SK-N-SH (cell line): ENCODE results near the gene FCRLB. TPM values are rescaled to one million over a fixed set of nuclear protein-coding genes. Genes with fewer than 3 reads are reported as not detected.
A peak's percentile ranks its signal among the peaks of the same experiment; 100 is the strongest.

Source experiments
- CTCF ChIA-PET: fragments of 300-600, 350-600 bp; formaldehyde crosslinking; extraction: SDS; loops from one replicate; lab custom pipeline; 2021; lab: Yijun Ruan, JAX
- POLR2A ChIA-PET: fragments of 350-600 bp; sonication (Branson Sonifier 250); formaldehyde crosslinking; extraction: SDS; loops from one replicate; lab custom pipeline; 2020; ENCODE audit warnings: antibody characterized with exemption, inconsistent platforms; lab: Yijun Ruan, JAX
- DNase-seq: peaks from one replicate; pipeline ENCODE4 v3.0.0; 2012
- H2AFZ ChIP-seq: fragments of 200-600 bp; sonication (generic); 2 replicates; pipeline ENCODE4 v1.8.1; 2016; ENCODE audit warnings: antibody characterized with exemption, mild to moderate bottlenecking, low read depth
- H3F3A ChIP-seq: fragments of 200-600 bp; sonication (generic); replicated peaks from 2 replicates; pipeline ENCODE3; 2016; ENCODE audit warnings: antibody characterized with exemption, mild to moderate bottlenecking; ENCODE audit not compliant: insufficient read depth
- H3K27ac ChIP-seq, 2 experiments: fragments of 200-500 bp in 1 of 2; fragments of 200-600 bp in 1 of 2; sonication (Bioruptor generic) in 1 of 2; sonication (generic), shearing (Covaris generic) in 1 of 2; 2 replicates each; pipeline versions ENCODE4 v1.5.1 to v1.6.1; 2014 to 2016; ENCODE audit warnings: low read depth in 2 of 2, inconsistent platforms in 1 of 2, low read length in 1 of 2, mild to moderate bottlenecking in 1 of 2, mixed read lengths in 1 of 2
- H3K27me3 ChIP-seq: fragments of 200-600 bp; sonication (generic), shearing (Covaris generic); 2 replicates; pipeline ENCODE4 v1.6.1; 2016; ENCODE audit warnings: mixed run types; ENCODE audit not compliant: insufficient read depth
- H3K36me3 ChIP-seq, 2 experiments: fragments of 200-500 bp in 1 of 2; fragments of 200-600 bp in 1 of 2; sonication (Bioruptor generic) in 1 of 2; sonication (generic) in 1 of 2; replicated peaks in 1 of 2; 2 replicates each; pipeline versions ENCODE3 to v1.5.1; 2014 to 2016; ENCODE audit warnings: low read length in 1 of 2, mild to moderate bottlenecking in 1 of 2; ENCODE audit not compliant: insufficient read depth in 2 of 2, control insufficient read depth in 1 of 2
- H3K4me1 ChIP-seq, 2 experiments: fragments of 200-500 bp in 1 of 2; fragments of 200-600 bp in 1 of 2; sonication (Bioruptor generic) in 1 of 2; sonication (generic), shearing (Covaris generic) in 1 of 2; 2 replicates each; pipeline versions ENCODE4 v1.5.1 to v1.6.1; 2014 to 2016; ENCODE audit warnings: low read depth in 1 of 2, low read length in 1 of 2, mixed run types in 1 of 2; ENCODE audit not compliant: insufficient read depth in 2 of 2, control insufficient read depth in 1 of 2
- H3K4me2 ChIP-seq: fragments of 200-600 bp; sonication (generic), shearing (Covaris generic); 2 replicates; pipeline ENCODE4 v1.6.1; 2017; ENCODE audit warnings: mixed run types
- H3K4me3 ChIP-seq, 2 experiments: fragments of 200-500 bp in 1 of 2; fragments of 200-600 bp in 1 of 2; sonication (Bioruptor generic) in 1 of 2; sonication (generic), shearing (Covaris generic) in 1 of 2; 2 replicates each; pipeline versions ENCODE4 v1.5.1 to v1.8.1; 2014 to 2016; ENCODE audit warnings: low read depth in 2 of 2, inconsistent platforms in 1 of 2, low read length in 1 of 2, mild to moderate bottlenecking in 1 of 2, mixed read lengths in 1 of 2, moderate library complexity in 1 of 2
- H3K79me2 ChIP-seq: fragments of 200-600 bp; sonication (generic); 2 replicates; pipeline ENCODE4 v1.8.1; 2017; ENCODE audit warnings: mild to moderate bottlenecking; ENCODE audit not compliant: insufficient read depth
- H3K9ac ChIP-seq: fragments of 200-600 bp; sonication (generic); 2 replicates; pipeline ENCODE4 v1.6.1; 2017; ENCODE audit warnings: mixed run types
- H3K9me2 ChIP-seq: fragments of 200-600 bp; sonication (generic); 2 replicates; pipeline ENCODE4 v1.6.1; 2017; ENCODE audit warnings: mixed run types
- H3K9me3 ChIP-seq: fragments of 200-600 bp; sonication (generic); 2 replicates; pipeline ENCODE4 v1.6.1; 2017; ENCODE audit warnings: mixed run types, mild to moderate bottlenecking, moderate library complexity
- H4K20me1 ChIP-seq: fragments of 200-600 bp; sonication (generic); 2 replicates; pipeline ENCODE4 v1.6.1; 2017; ENCODE audit warnings: mild to moderate bottlenecking, mixed run types; ENCODE audit not compliant: insufficient read depth
- EP300 ChIP-seq, 2 experiments: IDR thresholded peaks; 2 replicates each; pipeline versions ENCODE4 v1.4.0 to v1.6.1; 2012; ENCODE audit warnings: borderline replicate concordance in 1 of 2, low read depth in 1 of 2, low read length in 1 of 2
- FOSL2 ChIP-seq: IDR thresholded peaks from 2 replicates; pipeline ENCODE4 v1.4.0; 2012; ENCODE audit warnings: low read depth, mild to moderate bottlenecking, moderate library complexity, borderline replicate concordance
- IRF3 ChIP-seq: fragments of 150-350 bp; IDR thresholded peaks from 2 replicates; pipeline ENCODE4 v1.6.1; 2016; ENCODE audit warnings: mild to moderate bottlenecking, low read depth, low read length
- JUND ChIP-seq: IDR thresholded peaks from 2 replicates; pipeline ENCODE4 v1.4.0; 2012
- MEF2A ChIP-seq: IDR thresholded peaks from 2 replicates; pipeline ENCODE4 v1.4.0; 2012; ENCODE audit warnings: low read depth, borderline replicate concordance
- MXI1 ChIP-seq: IDR thresholded peaks from 2 replicates; pipeline ENCODE4 v1.6.1; 2012; ENCODE audit warnings: mild to moderate bottlenecking, low read depth, low read length, improper control_type of control experiment
- NRF1 ChIP-seq: IDR thresholded peaks from 2 replicates; pipeline ENCODE4 v1.6.1; 2012; ENCODE audit warnings: low read depth, mild to moderate bottlenecking, low read length
- POLR2AphosphoS5 ChIP-seq: IDR thresholded peaks from 2 replicates; pipeline ENCODE4 v1.6.1; 2012; ENCODE audit warnings: low read depth, low read length
- RFX5 ChIP-seq: IDR thresholded peaks from 2 replicates; pipeline ENCODE4 v1.6.1; 2012; ENCODE audit warnings: mild to moderate bottlenecking, improper control_type of control experiment, low read length
- SIN3A ChIP-seq: IDR thresholded peaks from 2 replicates; pipeline ENCODE4 v1.6.1; 2012; ENCODE audit warnings: low read depth, mild to moderate bottlenecking, low read length, moderate library complexity, borderline replicate concordance
- TCF12 ChIP-seq: IDR thresholded peaks from 2 replicates; pipeline ENCODE4 v1.4.0; 2012
- YY1 ChIP-seq: IDR thresholded peaks from 2 replicates; pipeline ENCODE4 v1.4.0; 2012; ENCODE audit warnings: low read depth, mild to moderate bottlenecking
- ZBTB33 ChIP-seq: IDR thresholded peaks from 2 replicates; pipeline ENCODE4 v1.4.0; 2012; ENCODE audit warnings: low read depth, borderline replicate concordance
- WGBS: methylation state at CpG from one replicate; pipeline ENCODE4 v1.1.6; 2017; ENCODE audit warnings: low lambda C conversion rate; 5-methylcytosine and 5-hydroxymethylcytosine counted together
- polyA plus RNA-seq, 3 experiments: library from polyadenylated mRNA; depleted of rRNA; stranded (reverse); fragments of >200 nt; gene quantifications; 2 replicates each; pipeline ENCODE4 v1.2.3, GENCODE V29; 2012
- TF ChIP-seq, protein P1 (sequence below): fragments of 200-600 bp; sonication (generic); IDR thresholded peaks from 2 replicates; pipeline ENCODE4 v1.6.1; 2017; ENCODE audit warnings: antibody characterized with exemption, mild to moderate bottlenecking, moderate library complexity
- TF ChIP-seq, protein P2 (sequence below): IDR thresholded peaks from 2 replicates; pipeline ENCODE4; 2012

The FCRLB gene
- polyA plus RNA-seq, 1 of the 3 experiments (the other 2 are of a cell fraction): 2.6 TPM

GRCh38 chr1:161730050-161730564 is 8.8 kb downstream of the FCRLB start:
- H3K27me3 ChIP-seq: no peaks in the 10 kb centered on the region
- 0 out of 2 replicates have a peak overlapping the region, but pooled peaks have one; percentile 53 for H2AFZ ChIP-seq
- H3K79me2 ChIP-seq: no peaks in the 10 kb centered on the region; the same call in 1 of the 2 replicates
- DNase-seq: no peak
- no peaks in the 10 kb centered on the region for H3K36me3 ChIP-seq
- H3K9ac ChIP-seq: no peak overlapping the region
- H3K9me3 ChIP-seq: no peaks in the 10 kb centered on the region
- 0 out of 2 replicates have a peak overlapping the region, but pooled peaks have one; percentile 5 for H3K4me2 ChIP-seq
- H3K4me1 ChIP-seq: peaks cover 9 to 13% of the 10 kb centered on the region in 2 experiments; a peak in 2 of 4 replicates
- H3K9me2 ChIP-seq: no peaks in the 10 kb centered on the region
- H3F3A ChIP-seq: peaks cover 23% of the 10 kb centered on the region
- peak overlapping the region in 1 of 2 experiments; percentile 84; a peak in 2 of 4 replicates for H3K27ac ChIP-seq
- TF ChIP-seq FOSL2: peak; percentile 57
- 0 out of 4 replicates have a peak, but pooled peaks of 1 of the 2 experiments have one; percentile 27 for TF ChIP-seq EP300 (IDR thresholded peaks at IDR 0.05; ENCODE audit: borderline replicate concordance in 1 of 2, low read depth in 1 of 2, low read length in 1 of 2)
- TF ChIP-seq JUND: peak; percentile 43; the same call in 1 of the 2 replicates
- TF ChIP-seq YY1: 0 out of 2 replicates have a peak, but pooled peaks have one; percentile 28
- 0 out of 2 replicates have a peak, but pooled peaks have one; percentile 4 for TF ChIP-seq TCF12
- TF ChIP-seq MEF2A: no peak
- TF ChIP-seq, protein P1, sequence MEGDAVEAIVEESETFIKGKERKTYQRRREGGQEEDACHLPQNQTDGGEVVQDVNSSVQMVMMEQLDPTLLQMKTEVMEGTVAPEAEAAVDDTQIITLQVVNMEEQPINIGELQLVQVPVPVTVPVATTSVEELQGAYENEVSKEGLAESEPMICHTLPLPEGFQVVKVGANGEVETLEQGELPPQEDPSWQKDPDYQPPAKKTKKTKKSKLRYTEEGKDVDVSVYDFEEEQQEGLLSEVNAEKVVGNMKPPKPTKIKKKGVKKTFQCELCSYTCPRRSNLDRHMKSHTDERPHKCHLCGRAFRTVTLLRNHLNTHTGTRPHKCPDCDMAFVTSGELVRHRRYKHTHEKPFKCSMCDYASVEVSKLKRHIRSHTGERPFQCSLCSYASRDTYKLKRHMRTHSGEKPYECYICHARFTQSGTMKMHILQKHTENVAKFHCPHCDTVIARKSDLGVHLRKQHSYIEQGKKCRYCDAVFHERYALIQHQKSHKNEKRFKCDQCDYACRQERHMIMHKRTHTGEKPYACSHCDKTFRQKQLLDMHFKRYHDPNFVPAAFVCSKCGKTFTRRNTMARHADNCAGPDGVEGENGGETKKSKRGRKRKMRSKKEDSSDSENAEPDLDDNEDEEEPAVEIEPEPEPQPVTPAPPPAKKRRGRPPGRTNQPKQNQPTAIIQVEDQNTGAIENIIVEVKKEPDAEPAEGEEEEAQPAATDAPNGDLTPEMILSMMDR: no peak
- CTCF ChIA-PET: interaction anchor here (5.9 kb wide), 1 partner anchor 10 kb away, joined by 62 read pairs; no protein-coding TSS in a partner anchor
- H4K20me1 ChIP-seq: no peaks in the 10 kb centered on the region
- POLR2A ChIA-PET: no interaction called here
- 28% methylated on average over 6 of the region's 6 CpGs for WGBS
- H3K4me3 ChIP-seq: no peak overlapping the region

DNA sequence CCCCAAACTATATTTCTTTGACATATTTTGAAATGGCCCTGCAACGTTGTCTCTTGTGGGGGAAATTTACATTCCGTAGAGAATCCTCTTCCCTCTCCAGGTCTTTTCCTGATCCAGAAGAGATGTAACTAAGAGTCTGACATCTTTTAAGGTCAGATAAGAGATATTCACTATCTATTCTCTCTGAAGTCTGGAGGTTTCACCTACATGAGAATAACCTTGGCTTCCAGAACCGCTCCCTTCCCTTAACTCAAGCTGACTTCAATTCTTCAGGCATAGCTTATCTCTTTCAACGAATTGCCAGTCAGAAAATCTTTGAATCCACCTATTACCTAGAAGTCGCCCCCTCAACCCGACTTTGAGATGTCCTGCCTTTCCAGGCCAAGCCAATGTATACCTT is 9.9 kb downstream of the FCRLB start:
- Histone ChIP-seq H4K20me1 (no peaks in the 10 kb centered on the region), H3K27ac (peak overlapping the region in 1 of 2 experiments; percentile 84; a peak in 1 of 4 replicates), H3K9ac (no peak overlapping the region; the same call in 1 of the 2 replicates), H3K36me3 (no peaks in the 10 kb centered on the region), H3K4me2 (no peak overlapping the region), H3K27me3 (no peaks in the 10 kb centered on the region), H2AFZ (no peak overlapping the region), H3K79me2 (no peaks in the 10 kb centered on the region; the same call in 1 of the 2 replicates), H3K4me1 (peaks cover 7 to 9% of the 10 kb centered on the region in 2 experiments; a peak in 2 of 4 replicates), H3K9me3 (no peaks in the 10 kb centered on the region), H3K4me3 (no peak overlapping the region), H3F3A (peaks cover 23% of the 10 kb centered on the region), H3K9me2 (no peaks in the 10 kb centered on the region)
- 58% methylated on average over 6 of the region's 6 CpGs for WGBS
- CTCF ChIA-PET: interaction anchor here (2.3 kb wide), 1 partner anchor 10 kb away, joined by 18 read pairs; no protein-coding TSS in a partner anchor
- POLR2A ChIA-PET: no interaction called here
- no peak for DNase-seq
- no peak for TF ChIP-seq TCF12
- no peak for TF ChIP-seq SIN3A
- TF ChIP-seq POLR2AphosphoS5: no peak
- no peak for TF ChIP-seq RFX5
- TF ChIP-seq IRF3: no peak
- TF ChIP-seq MXI1: no peak
- no peak for TF ChIP-seq ZBTB33
- no peak for TF ChIP-seq NRF1
- TF ChIP-seq, protein P2, sequence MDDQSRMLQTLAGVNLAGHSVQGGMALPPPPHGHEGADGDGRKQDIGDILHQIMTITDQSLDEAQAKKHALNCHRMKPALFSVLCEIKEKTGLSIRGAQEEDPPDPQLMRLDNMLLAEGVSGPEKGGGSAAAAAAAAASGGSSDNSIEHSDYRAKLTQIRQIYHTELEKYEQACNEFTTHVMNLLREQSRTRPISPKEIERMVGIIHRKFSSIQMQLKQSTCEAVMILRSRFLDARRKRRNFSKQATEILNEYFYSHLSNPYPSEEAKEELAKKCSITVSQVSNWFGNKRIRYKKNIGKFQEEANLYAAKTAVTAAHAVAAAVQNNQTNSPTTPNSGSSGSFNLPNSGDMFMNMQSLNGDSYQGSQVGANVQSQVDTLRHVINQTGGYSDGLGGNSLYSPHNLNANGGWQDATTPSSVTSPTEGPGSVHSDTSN: no peak
